ENCODE data around the gene ARHGEF25.
A peak's percentile ranks its signal among the peaks of the same experiment; 100 is the strongest.
"Not testable (repeated sequence)": the region's sequence is repeated elsewhere in the genome, so short reads cannot be mapped to it uniquely, and the experiment has no call there.

Gene ARHGEF25

GRCh38 chr12:57609781-57610553, 1.3 kb upstream of the ARHGEF25 start:
- no peak for DNase-seq

- DNase-seq: peak; percentile 40
Measured at GRCh38 chr12:57610554-57611107, 604 bp upstream of the ARHGEF25 start.

- no peak for DNase-seq
Measured at GRCh38 chr12:57611827-57612710, 834 bp downstream of the ARHGEF25 start.

GRCh38 chr12:57612711-57613426, 1.6 kb downstream of the ARHGEF25 start:
- DNase-seq: no peak

- DNase-seq: no peak
Measured at GRCh38 chr12:57613427-57614109, 2.3 kb downstream of the ARHGEF25 start.

GRCh38 chr12:57614178-57614947, 3.1 kb downstream of the ARHGEF25 start:
- peak; percentile 51 for DNase-seq

- DNase-seq: no peak
Measured at GRCh38 chr12:57614948-57615500, 3.8 kb downstream of the ARHGEF25 start.

- DNase-seq: no peak
Measured at GRCh38 chr12:57615637-57616036, 4.4 kb downstream of the ARHGEF25 start.

- DNase-seq: no peak
Measured at GRCh38 chr12:57616383-57617101, 5.3 kb downstream of the ARHGEF25 start.

- DNase-seq: no peak
Measured at GRCh38 chr12:57617942-57618341, 6.7 kb downstream of the ARHGEF25 start.

- not testable (repeated sequence) for DNase-seq
Measured at GRCh38 chr12:57618431-57618830, 7.2 kb downstream of the ARHGEF25 start.

GRCh38 chr12:57618966-57619433, 7.8 kb downstream of the ARHGEF25 start:
- DNase-seq: no peak

GRCh38 chr12:57619434-57620244, 8.4 kb downstream of the ARHGEF25 start:
- peak; percentile 42 for DNase-seq

GRCh38 chr12:57620245-57620935, 9.2 kb downstream of the ARHGEF25 start:
- no peak for DNase-seq

GRCh38 chr12:57620936-57621496, 9.8 kb downstream of the ARHGEF25 start:
- DNase-seq: no peak

- peak; percentile 68 for DNase-seq
Measured at GRCh38 chr12:57621497-57622292, 10.5 kb downstream of the ARHGEF25 start.
